Smooth muscle cell (in vitro differentiated cells): ENCODE data around the gene CHST11. TPM values are rescaled to one million over a fixed set of nuclear protein-coding genes. Genes with fewer than 3 reads are reported as not detected.

Experiments used
- DNase-seq: peaks from one replicate; lab custom pipeline; 2025; ENCODE audit not compliant: unreplicated experiment; lab: John Stamatoyannopoulos, UW
- H2AFZ ChIP-seq: fragments of 200-600 bp; sonication (generic); 2 replicates; pipeline ENCODE4 v1.6.0; 2016; ENCODE audit warnings: antibody characterized with exemption, low read depth, mild to moderate bottlenecking
- H3F3A ChIP-seq: fragments of 200-600 bp; sonication (generic); 2 replicates; pipeline ENCODE4 v1.6.0; 2017; ENCODE audit warnings: antibody characterized with exemption, low read depth
- H3K27ac ChIP-seq: fragments of 200-600 bp; sonication (generic); 2 replicates; pipeline ENCODE4 v1.5.1; 2016; ENCODE audit warnings: low read depth, mild to moderate bottlenecking
- H3K27me3 ChIP-seq: fragments of 200-600 bp; sonication (generic); 2 replicates; pipeline ENCODE4 v1.6.1; 2016; ENCODE audit warnings: low read depth, mild to moderate bottlenecking
- H3K36me3 ChIP-seq: fragments of 200-600 bp; sonication (generic); 2 replicates; pipeline ENCODE4 v1.5.1; 2016; ENCODE audit warnings: low read depth
- H3K4me1 ChIP-seq: fragments of 200-600 bp; sonication (generic); 2 replicates; pipeline ENCODE4 v1.5.1; 2016; ENCODE audit warnings: low read depth
- H3K4me2 ChIP-seq: fragments of 200-600 bp; sonication (generic); 2 replicates; pipeline ENCODE4 v1.6.0; 2016; ENCODE audit warnings: mild to moderate bottlenecking
- H3K4me3 ChIP-seq: fragments of 200-600 bp; sonication (generic); 2 replicates; pipeline ENCODE4 v1.5.1; 2016; ENCODE audit warnings: mild to moderate bottlenecking
- H3K79me2 ChIP-seq: fragments of 200-600 bp; sonication (generic); 2 replicates; pipeline ENCODE4 v1.6.0; 2016; ENCODE audit warnings: low read depth, mild to moderate bottlenecking
- H3K9ac ChIP-seq: fragments of 200-600 bp; sonication (generic); 2 replicates; pipeline ENCODE4 v1.6.0; 2016; ENCODE audit warnings: low read depth
- H3K9me3 ChIP-seq: fragments of 200-600 bp; sonication (generic); replicated peaks from 2 replicates; pipeline ENCODE4 v1.5.1; 2016; ENCODE audit warnings: low read depth
- H4K20me1 ChIP-seq: fragments of 200-600 bp; sonication (generic); 2 replicates; pipeline ENCODE4 v1.6.0; 2016; ENCODE audit warnings: low read depth
- WGBS: methylation state at CpG from one replicate; pipeline ENCODE4 v1.1.7; 2016; ENCODE audit warnings: low lambda C conversion rate; 5-methylcytosine and 5-hydroxymethylcytosine counted together
- polyA plus RNA-seq: library from polyadenylated mRNA; unstranded; fragments of >200 nt; fragmentation: Nextera tagmentation; extraction: Ambion mirVana; gene quantifications from 2 replicates; pipeline ENCODE4 v1.2.1, GENCODE V29; 2016
- total RNA-seq: library from RNA; depleted of rRNA; stranded (reverse); fragments of >200 nt; gene quantifications from 2 replicates; pipeline ENCODE4 v1.2.3, GENCODE V29; 2014
- TF ChIP-seq, protein P1 (sequence below): fragments of 200-600 bp; sonication (generic); IDR thresholded peaks from 2 replicates; pipeline ENCODE4 v1.5.1; 2017; ENCODE audit warnings: borderline replicate concordance, mild to moderate bottlenecking, antibody characterized with exemption; ENCODE audit not compliant: insufficient read depth, poor library complexity, severe bottlenecking

The CHST11 gene
- total and polyA plus RNA-seq, 2 experiments from 2014 or later: 6.9 to 10.2 TPM

DNA sequence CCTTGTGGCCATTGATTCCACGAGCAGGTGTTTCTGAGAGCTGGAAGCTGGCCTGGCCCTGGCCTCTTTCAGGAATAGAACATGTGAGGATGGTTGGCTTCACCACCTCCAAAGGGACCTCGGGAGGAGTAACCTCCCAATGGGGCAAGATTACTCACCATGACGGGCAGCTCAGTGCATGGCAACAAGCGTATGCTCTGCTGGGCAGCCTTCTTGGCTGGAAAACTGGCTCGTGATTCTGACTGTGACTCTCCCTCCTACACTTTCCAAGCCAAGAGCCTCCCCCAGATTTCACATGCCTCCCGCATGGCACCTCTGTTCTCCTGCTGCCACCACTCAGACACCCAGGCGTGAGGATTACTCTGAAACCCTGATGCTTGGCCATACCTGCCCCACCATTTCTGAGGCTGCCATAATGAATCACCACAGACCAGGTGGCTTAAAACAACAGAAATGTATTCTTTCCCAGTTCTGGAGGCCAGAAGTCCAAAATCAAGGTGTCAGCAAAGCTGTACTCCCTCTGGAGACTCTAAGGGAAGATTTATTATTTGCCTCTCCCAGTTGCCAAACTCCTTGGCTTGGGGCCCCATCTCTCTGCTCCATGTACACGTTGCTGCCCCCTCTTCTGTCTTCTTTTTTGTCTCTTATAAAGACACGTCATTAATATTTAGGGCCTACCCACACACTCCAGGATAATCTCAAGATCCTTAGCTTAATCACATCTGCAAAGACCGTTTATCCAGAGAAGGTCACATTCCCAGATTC is 215.9 kb downstream of the CHST11 start:
- peak overlapping the region; percentile 52 for H3K9ac ChIP-seq
- no peak overlapping the region for H2AFZ ChIP-seq
- H3K27me3 ChIP-seq: no peaks in the 10 kb centered on the region
- H3F3A ChIP-seq: peaks cover 23% of the 10 kb centered on the region
- peak overlapping the region; percentile 67 for H3K4me2 ChIP-seq
- DNase-seq: no peak
- H4K20me1 ChIP-seq: peaks cover 5% of the 10 kb centered on the region
- H3K79me2 ChIP-seq: no peaks in the 10 kb centered on the region
- no peaks in the 10 kb centered on the region for H3K36me3 ChIP-seq
- no peaks in the 10 kb centered on the region for H3K9me3 ChIP-seq
- TF ChIP-seq, protein P1, sequence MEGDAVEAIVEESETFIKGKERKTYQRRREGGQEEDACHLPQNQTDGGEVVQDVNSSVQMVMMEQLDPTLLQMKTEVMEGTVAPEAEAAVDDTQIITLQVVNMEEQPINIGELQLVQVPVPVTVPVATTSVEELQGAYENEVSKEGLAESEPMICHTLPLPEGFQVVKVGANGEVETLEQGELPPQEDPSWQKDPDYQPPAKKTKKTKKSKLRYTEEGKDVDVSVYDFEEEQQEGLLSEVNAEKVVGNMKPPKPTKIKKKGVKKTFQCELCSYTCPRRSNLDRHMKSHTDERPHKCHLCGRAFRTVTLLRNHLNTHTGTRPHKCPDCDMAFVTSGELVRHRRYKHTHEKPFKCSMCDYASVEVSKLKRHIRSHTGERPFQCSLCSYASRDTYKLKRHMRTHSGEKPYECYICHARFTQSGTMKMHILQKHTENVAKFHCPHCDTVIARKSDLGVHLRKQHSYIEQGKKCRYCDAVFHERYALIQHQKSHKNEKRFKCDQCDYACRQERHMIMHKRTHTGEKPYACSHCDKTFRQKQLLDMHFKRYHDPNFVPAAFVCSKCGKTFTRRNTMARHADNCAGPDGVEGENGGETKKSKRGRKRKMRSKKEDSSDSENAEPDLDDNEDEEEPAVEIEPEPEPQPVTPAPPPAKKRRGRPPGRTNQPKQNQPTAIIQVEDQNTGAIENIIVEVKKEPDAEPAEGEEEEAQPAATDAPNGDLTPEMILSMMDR: no peak
- H3K4me1 ChIP-seq: peaks cover 28% of the 10 kb centered on the region
- 82% methylated on average over 10 of the region's 10 CpGs for WGBS
- H3K27ac ChIP-seq: peak overlapping the region; percentile 84
- no peak overlapping the region for H3K4me3 ChIP-seq

DNA sequence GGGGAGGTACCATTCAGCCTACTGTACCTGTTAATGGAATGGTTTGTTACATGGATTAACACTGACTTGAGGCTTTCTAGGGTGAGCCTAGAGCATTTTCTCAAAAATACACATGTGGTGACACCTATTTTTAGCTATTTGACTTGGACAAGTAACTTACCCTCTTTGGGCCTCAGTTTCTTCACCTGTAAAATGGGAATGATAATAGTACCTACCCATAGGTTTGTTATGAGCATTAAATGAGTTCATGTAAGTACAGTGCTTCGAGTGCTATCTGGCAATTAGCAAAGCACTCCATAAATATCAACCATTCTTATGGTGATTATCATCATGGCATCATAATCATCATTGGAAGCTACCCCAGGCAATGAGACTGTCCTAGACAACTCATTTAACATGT is 216.5 kb downstream of the CHST11 start:
- WGBS: 100% methylated on average over 1 of the region's 1 CpG
- Histone ChIP-seq H3K4me2 (no peak overlapping the region), H3K9me3 (no peaks in the 10 kb centered on the region), H4K20me1 (peaks cover 4% of the 10 kb centered on the region), H3K4me3 (no peak overlapping the region), H3K79me2 (no peaks in the 10 kb centered on the region), H3K36me3 (no peaks in the 10 kb centered on the region), H3F3A (peaks cover 20% of the 10 kb centered on the region), H3K27me3 (no peaks in the 10 kb centered on the region), H3K9ac (no peak overlapping the region), H3K27ac (peak overlapping the region; percentile 84), H2AFZ (no peak overlapping the region), H3K4me1 (peaks cover 28% of the 10 kb centered on the region)
- TF ChIP-seq, protein P1: no peak
- no peak for DNase-seq

DNA sequence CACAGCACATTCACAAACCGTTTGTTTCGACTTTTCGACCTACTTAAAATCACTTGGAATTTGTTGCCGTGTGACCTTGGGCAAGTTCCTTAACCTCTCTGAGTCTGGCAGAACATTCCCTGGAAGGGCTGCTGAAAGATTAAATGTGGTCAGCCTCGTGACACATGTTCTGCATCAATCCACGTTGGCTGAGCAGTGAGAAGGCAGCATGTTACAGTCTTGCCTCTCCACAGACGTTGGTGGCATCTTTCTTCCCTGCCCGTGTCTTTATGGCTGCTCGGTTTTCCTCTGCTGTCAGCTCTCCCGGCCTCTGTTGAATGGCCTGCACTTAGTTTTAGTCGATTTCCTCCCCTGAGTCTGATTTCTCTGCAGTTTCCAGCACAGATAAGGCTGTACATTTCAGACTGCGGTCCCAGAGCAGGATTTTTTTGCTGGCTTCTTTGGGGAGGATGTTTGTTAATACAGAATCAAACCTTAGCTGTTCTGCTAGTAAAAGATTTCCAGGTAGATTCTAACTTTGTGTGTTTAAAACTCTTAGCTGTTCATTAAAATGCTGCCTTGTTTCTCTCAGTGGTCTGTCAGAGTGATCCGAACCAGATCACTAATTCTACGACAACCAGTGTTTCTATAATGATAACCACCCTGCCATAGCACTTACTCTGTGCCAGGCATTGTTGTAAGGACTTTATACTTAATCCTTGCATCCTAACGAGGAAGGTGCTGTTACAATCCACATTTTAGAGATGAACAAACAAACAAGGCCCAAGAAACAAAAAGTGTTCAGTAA is 217.1 kb downstream of the CHST11 start:
- peaks cover 26% of the 10 kb centered on the region for H3K4me1 ChIP-seq
- peaks cover 2% of the 10 kb centered on the region for H4K20me1 ChIP-seq
- H3K4me2 ChIP-seq: no peak overlapping the region
- no peaks in the 10 kb centered on the region for H3K27me3 ChIP-seq
- no peak overlapping the region for H3K4me3 ChIP-seq
- no peak overlapping the region for H2AFZ ChIP-seq
- no peaks in the 10 kb centered on the region for H3K79me2 ChIP-seq
- TF ChIP-seq, protein P1: no peak
- no peaks in the 10 kb centered on the region for H3K36me3 ChIP-seq
- H3K9ac ChIP-seq: no peak overlapping the region
- 33% methylated on average over 15 of the region's 15 CpGs for WGBS
- no peaks in the 10 kb centered on the region for H3K9me3 ChIP-seq
- peak overlapping the region; percentile 34 for H3K27ac ChIP-seq
- no peak for DNase-seq
- peaks cover 20% of the 10 kb centered on the region for H3F3A ChIP-seq
